HL-60 (cell line): ENCODE measurements around the gene PCDHA7.
"Not testable (repeated sequence)": the region's sequence is repeated elsewhere in the genome, so short reads cannot be mapped to it uniquely, and the experiment has no call there.

Source experiments
- POLR2AphosphoS5 ChIP-seq: IDR thresholded peaks from 2 replicates; pipeline ENCODE4 v1.6.1; 2012; ENCODE audit warnings: low read depth
- SPI1 ChIP-seq: IDR thresholded peaks from 2 replicates; pipeline ENCODE4 v1.6.1; 2012; ENCODE audit warnings: low read depth, mild to moderate bottlenecking, borderline replicate concordance
- TF ChIP-seq, protein P1 (sequence below): IDR thresholded peaks from one replicate; pipeline ENCODE4 v1.5.1; 2011; ENCODE audit warnings: low read length, control low read depth, inconsistent platforms; ENCODE audit not compliant: insufficient read depth
- TF ChIP-seq, protein P2 (sequence below): IDR thresholded peaks from 2 replicates; pipeline ENCODE4 v1.6.1; 2012; ENCODE audit warnings: low read depth; ENCODE audit not compliant: insufficient replicate concordance

DNA sequence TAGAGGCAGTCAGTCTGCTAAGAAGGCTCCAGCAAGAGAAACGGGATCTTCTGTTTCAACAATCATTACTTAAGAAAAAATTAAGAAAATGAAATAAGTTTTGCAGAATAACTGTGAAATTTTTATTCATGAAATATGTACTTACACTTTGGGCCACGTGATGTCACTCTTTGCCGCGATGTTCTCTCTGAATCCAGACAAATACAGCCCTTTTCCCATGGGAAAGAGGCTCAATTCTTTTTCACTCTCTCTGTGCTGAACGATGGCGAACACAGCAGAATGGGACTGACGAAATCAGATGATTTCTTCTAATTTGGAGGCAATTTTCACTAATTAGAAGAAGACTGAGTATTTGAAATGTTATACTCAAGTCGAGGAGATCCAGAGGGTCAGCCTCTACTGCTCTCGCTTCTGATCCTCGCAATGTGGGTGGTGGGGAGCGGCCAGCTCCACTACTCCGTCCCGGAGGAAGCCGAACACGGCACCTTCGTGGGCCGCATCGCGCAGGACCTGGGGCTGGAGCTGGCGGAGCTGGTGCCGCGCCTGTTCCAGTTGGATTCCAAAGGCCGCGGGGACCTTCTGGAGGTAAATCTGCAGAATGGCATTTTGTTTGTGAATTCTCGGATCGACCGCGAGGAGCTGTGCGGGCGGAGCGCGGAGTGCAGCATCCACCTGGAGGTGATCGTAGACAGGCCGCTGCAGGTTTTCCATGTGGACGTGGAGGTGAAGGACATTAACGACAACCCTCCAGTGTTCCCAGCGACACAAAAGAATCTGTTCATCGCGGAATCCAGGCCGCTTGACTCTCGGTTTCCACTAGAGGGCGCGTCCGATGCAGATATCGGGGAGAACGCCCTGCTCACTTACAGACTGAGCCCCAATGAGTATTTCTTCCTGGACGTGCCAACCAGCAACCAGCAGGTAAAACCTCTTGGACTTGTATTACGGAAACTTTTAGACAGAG, 14.4 kb downstream of the PCDHA7 start, which contains the start of gene PCDHA9:
- TF ChIP-seq SPI1, POLR2AphosphoS5: not testable (repeated sequence)
- TF ChIP-seq, protein P1, sequence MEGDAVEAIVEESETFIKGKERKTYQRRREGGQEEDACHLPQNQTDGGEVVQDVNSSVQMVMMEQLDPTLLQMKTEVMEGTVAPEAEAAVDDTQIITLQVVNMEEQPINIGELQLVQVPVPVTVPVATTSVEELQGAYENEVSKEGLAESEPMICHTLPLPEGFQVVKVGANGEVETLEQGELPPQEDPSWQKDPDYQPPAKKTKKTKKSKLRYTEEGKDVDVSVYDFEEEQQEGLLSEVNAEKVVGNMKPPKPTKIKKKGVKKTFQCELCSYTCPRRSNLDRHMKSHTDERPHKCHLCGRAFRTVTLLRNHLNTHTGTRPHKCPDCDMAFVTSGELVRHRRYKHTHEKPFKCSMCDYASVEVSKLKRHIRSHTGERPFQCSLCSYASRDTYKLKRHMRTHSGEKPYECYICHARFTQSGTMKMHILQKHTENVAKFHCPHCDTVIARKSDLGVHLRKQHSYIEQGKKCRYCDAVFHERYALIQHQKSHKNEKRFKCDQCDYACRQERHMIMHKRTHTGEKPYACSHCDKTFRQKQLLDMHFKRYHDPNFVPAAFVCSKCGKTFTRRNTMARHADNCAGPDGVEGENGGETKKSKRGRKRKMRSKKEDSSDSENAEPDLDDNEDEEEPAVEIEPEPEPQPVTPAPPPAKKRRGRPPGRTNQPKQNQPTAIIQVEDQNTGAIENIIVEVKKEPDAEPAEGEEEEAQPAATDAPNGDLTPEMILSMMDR: not testable (repeated sequence)
- TF ChIP-seq, protein P2, sequence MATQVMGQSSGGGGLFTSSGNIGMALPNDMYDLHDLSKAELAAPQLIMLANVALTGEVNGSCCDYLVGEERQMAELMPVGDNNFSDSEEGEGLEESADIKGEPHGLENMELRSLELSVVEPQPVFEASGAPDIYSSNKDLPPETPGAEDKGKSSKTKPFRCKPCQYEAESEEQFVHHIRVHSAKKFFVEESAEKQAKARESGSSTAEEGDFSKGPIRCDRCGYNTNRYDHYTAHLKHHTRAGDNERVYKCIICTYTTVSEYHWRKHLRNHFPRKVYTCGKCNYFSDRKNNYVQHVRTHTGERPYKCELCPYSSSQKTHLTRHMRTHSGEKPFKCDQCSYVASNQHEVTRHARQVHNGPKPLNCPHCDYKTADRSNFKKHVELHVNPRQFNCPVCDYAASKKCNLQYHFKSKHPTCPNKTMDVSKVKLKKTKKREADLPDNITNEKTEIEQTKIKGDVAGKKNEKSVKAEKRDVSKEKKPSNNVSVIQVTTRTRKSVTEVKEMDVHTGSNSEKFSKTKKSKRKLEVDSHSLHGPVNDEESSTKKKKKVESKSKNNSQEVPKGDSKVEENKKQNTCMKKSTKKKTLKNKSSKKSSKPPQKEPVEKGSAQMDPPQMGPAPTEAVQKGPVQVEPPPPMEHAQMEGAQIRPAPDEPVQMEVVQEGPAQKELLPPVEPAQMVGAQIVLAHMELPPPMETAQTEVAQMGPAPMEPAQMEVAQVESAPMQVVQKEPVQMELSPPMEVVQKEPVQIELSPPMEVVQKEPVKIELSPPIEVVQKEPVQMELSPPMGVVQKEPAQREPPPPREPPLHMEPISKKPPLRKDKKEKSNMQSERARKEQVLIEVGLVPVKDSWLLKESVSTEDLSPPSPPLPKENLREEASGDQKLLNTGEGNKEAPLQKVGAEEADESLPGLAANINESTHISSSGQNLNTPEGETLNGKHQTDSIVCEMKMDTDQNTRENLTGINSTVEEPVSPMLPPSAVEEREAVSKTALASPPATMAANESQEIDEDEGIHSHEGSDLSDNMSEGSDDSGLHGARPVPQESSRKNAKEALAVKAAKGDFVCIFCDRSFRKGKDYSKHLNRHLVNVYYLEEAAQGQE: not testable (repeated sequence)
